MCF 10A (cell line): Measurements from ENCODE around the gene ATOH8. TPM values are rescaled to one million over a fixed set of nuclear protein-coding genes. Genes with fewer than 3 reads are reported as not detected.

Source experiments
- BruUV-seq: library from RNA; stranded (reverse); fragments of 400-500 nt; replicated peaks from 2 replicates; lab custom pipeline; 2021; lab: Mats Ljungman, UMichigan
- CTCF ChIA-PET: fragments of 300-600 bp; sonication (Branson Sonifier 250); formaldehyde crosslinking; extraction: SDS; loops from one replicate; lab custom pipeline; 2021; ENCODE audit warnings: antibody characterized with exemption, inconsistent platforms; lab: Yijun Ruan, JAX
- POLR2A ChIA-PET: fragments of 300-600, 350-650 bp; sonication (Branson Sonifier 250); formaldehyde crosslinking; extraction: SDS; loops from one replicate; lab custom pipeline; 2020; ENCODE audit warnings: antibody characterized with exemption, inconsistent platforms; lab: Yijun Ruan, JAX
- DNase-seq: peaks from one replicate; pipeline ENCODE4 v3.0.0-alpha.2; 2018; ENCODE audit not compliant: unreplicated experiment
- H3K27ac Mint-ChIP-seq: one replicate; pipeline ENCODE4 v1.8.0; 2022; ENCODE audit warnings: mild to moderate bottlenecking, low read depth, mixed read lengths; ENCODE audit not compliant: unreplicated experiment
- H3K27me3 Mint-ChIP-seq: one replicate; pipeline ENCODE4 v1.8.0; 2022; ENCODE audit warnings: mixed read lengths; ENCODE audit not compliant: insufficient read depth, unreplicated experiment
- H3K36me3 Mint-ChIP-seq: one replicate; pipeline ENCODE4 v1.8.0; 2022; ENCODE audit warnings: mild to moderate bottlenecking, moderate library complexity, mixed read lengths; ENCODE audit not compliant: insufficient read depth, unreplicated experiment
- H3K4me1 Mint-ChIP-seq: one replicate; pipeline ENCODE4 v1.8.0; 2022; ENCODE audit warnings: mixed read lengths; ENCODE audit not compliant: insufficient read depth, unreplicated experiment
- H3K4me3 Mint-ChIP-seq: one replicate; pipeline ENCODE4 v1.8.0; 2022; ENCODE audit warnings: mild to moderate bottlenecking, moderate library complexity, mixed read lengths; ENCODE audit not compliant: unreplicated experiment
- H3K9me3 Mint-ChIP-seq: one replicate; pipeline ENCODE4 v1.8.0; 2022; ENCODE audit warnings: mixed read lengths; ENCODE audit not compliant: unreplicated experiment
- CTCF ChIP-seq: fragments of 200-600 bp; IDR thresholded peaks from one replicate; pipeline ENCODE4 v1.8.0; 2022; ENCODE audit warnings: antibody characterized with exemption, mild to moderate bottlenecking; ENCODE audit not compliant: unreplicated experiment
- intact Hi-C: fragments of 100-400 bp; cut with micrococcal nuclease; formaldehyde crosslinking; loops from 2 replicates; pipeline ENCODE4 v1.14.1; 2022
- total RNA-seq: library from RNA; stranded (reverse); gene quantifications from 2 replicates; pipeline ENCODE4 v1.2.3, GENCODE V29; 2022

ATOH8 gene
- total RNA-seq, 1 experiment from 2014 or later, result 0.72 TPM

- intact Hi-C loops, result no loop called here
- DNase-seq, result no peak
- CTCF ChIA-PET, result interaction anchor here (0.6 to 10.1 kb wide), 5 partner anchors 8 to 256 kb away, joined by 3 to 165 read pairs (median 8); no protein-coding TSS in a partner anchor
- BruUV-seq, result no TSS peak
- no peak overlapping the region for H3K27ac Mint-ChIP-seq
- H3K4me1 Mint-ChIP-seq, result peaks cover 5% of the 10 kb centered on the region
- H3K36me3 Mint-ChIP-seq, result no peaks in the 10 kb centered on the region
- peaks cover 36% of the 10 kb centered on the region for H3K27me3 Mint-ChIP-seq
- TF ChIP-seq CTCF, result no peak
- no peak overlapping the region for H3K4me3 Mint-ChIP-seq
- no peaks in the 10 kb centered on the region for H3K9me3 Mint-ChIP-seq
- POLR2A ChIA-PET, result no interaction called here
These were observed 69.0 kb downstream of the ATOH8 start for GRCh38 chr2:85822766-85823165.

GRCh38 chr2:85823951-85824350 lies 70.2 kb downstream of the ATOH8 start:
- ChIA-PET CTCF (interaction anchor here (0.8 to 10.1 kb wide), 4 partner anchors 10 to 255 kb away, joined by 3 to 165 read pairs (median 7); partner anchors contain the start of gene ST3GAL5), POLR2A (no interaction called here)
- H3K27me3 Mint-ChIP-seq, result peaks cover 36% of the 10 kb centered on the region
- intact Hi-C loops, result no loop called here
- H3K4me1 Mint-ChIP-seq, result peaks cover 5% of the 10 kb centered on the region
- no TSS peak for BruUV-seq
- no peaks in the 10 kb centered on the region for H3K9me3 Mint-ChIP-seq
- no peak overlapping the region for H3K4me3 Mint-ChIP-seq
- no peak for DNase-seq
- H3K36me3 Mint-ChIP-seq, result no peaks in the 10 kb centered on the region
- no peak for TF ChIP-seq CTCF
- H3K27ac Mint-ChIP-seq, result no peak overlapping the region

GRCh38 chr2:85826990-85827878 lies 73.4 kb downstream of the ATOH8 start:
- H3K4me1 Mint-ChIP-seq, result peaks cover 5% of the 10 kb centered on the region
- intact Hi-C loops, result loop anchor here (1.0 kb wide), 2 partner anchors 62 to 253 kb away; no protein-coding TSS in a partner anchor
- ChIA-PET CTCF (interaction anchor here (0.5 to 10.1 kb wide), 67 partner anchors 8 to 671 kb away, joined by 3 to 165 read pairs (median 4); partner anchors contain the start of genes POLR1A and PTCD3), POLR2A (interaction anchor here (0.5 to 1.9 kb wide), 6 partner anchors 12 to 279 kb away, joined by 3 to 7 read pairs (median 4); no protein-coding TSS in a partner anchor)
- TF ChIP-seq CTCF, result peak; percentile 90
- H3K36me3 Mint-ChIP-seq, result no peaks in the 10 kb centered on the region
- peak; percentile 74 for DNase-seq
- no peak overlapping the region for H3K4me3 Mint-ChIP-seq
- peaks cover 7% of the 10 kb centered on the region for H3K27me3 Mint-ChIP-seq
- no TSS peak for BruUV-seq
- H3K27ac Mint-ChIP-seq, result no peak overlapping the region
- H3K9me3 Mint-ChIP-seq, result no peaks in the 10 kb centered on the region
